CD4-positive, CD25-positive, alpha-beta regulatory T cell (primary cell): ENCODE data around the gene TMEM212. TPM values are rescaled to one million over a fixed set of nuclear protein-coding genes. Genes with fewer than 3 reads are reported as not detected.

Experiments
- ATAC-seq, 2 donors: fragments of 150-1000 bp; cut with Tn5 transposase; one replicate each; pipeline ENCODE4 v1.10.0; 2021; ENCODE audit warnings: low read depth in 2 of 2, moderate number of reproducible peaks in 2 of 2, moderate library complexity in 1 of 2
- DNase-seq, 3 donors: peaks; one replicate each; pipeline versions ENCODE4 v3.0.0 to v3.0.0-alpha.2; 2012 to 2022; ENCODE audit warnings: mixed read lengths in 1 of 3
- H3K27ac ChIP-seq: one replicate; pipeline ENCODE4 v1.7.0; 2013; ENCODE audit warnings: mild to moderate bottlenecking, low read length; ENCODE audit not compliant: insufficient read depth, poor library complexity, severe bottlenecking
- H3K27me3 ChIP-seq: one replicate; pipeline ENCODE4 v1.7.0; 2013; ENCODE audit warnings: low read length; ENCODE audit not compliant: control insufficient read depth, insufficient read depth
- H3K36me3 ChIP-seq: one replicate; pipeline ENCODE4 v1.7.0; 2013; ENCODE audit warnings: mild to moderate bottlenecking, low read length, moderate library complexity; ENCODE audit not compliant: control insufficient read depth, insufficient read depth
- H3K4me1 ChIP-seq: 2 replicates; pipeline ENCODE4 v1.7.0; 2013; ENCODE audit warnings: mild to moderate bottlenecking, low read length; ENCODE audit not compliant: insufficient read depth, control insufficient read depth, poor library complexity, severe bottlenecking
- H3K4me3 ChIP-seq: one replicate; pipeline ENCODE4 v1.7.0; 2013; ENCODE audit warnings: low read depth, mild to moderate bottlenecking, low read length, moderate library complexity
- H3K9me3 ChIP-seq, 2 experiments: 1 replicate in 1 of 2; 2 replicates in 1 of 2; pipeline ENCODE4 v1.7.0; 2013; ENCODE audit warnings: low read length in 2 of 2, mild to moderate bottlenecking in 1 of 2, moderate library complexity in 1 of 2; ENCODE audit not compliant: control insufficient read depth in 2 of 2
- H3K27ac Mint-ChIP-seq, 3 donors: one replicate each; pipeline ENCODE4 v1.8.0; 2020 to 2022; ENCODE audit warnings: mild to moderate bottlenecking in 3 of 3, mixed read lengths in 3 of 3, moderate library complexity in 2 of 3
- H3K27me3 Mint-ChIP-seq: one replicate; pipeline ENCODE4 v1.8.0; 2022; ENCODE audit warnings: mild to moderate bottlenecking, mixed read lengths
- H3K36me3 Mint-ChIP-seq: one replicate; pipeline ENCODE4 v1.8.0; 2020; ENCODE audit warnings: mixed read lengths
- H3K4me1 Mint-ChIP-seq, 4 donors: one replicate each; pipeline ENCODE4 v1.8.0; 2020 to 2022; ENCODE audit warnings: mixed read lengths in 4 of 4, mild to moderate bottlenecking in 1 of 4
- H3K4me3 Mint-ChIP-seq, 4 donors: one replicate each; pipeline ENCODE4 v1.8.0; 2020 to 2022; ENCODE audit warnings: mild to moderate bottlenecking in 4 of 4, mixed read lengths in 4 of 4, moderate library complexity in 3 of 4
- H3K9me3 Mint-ChIP-seq, 7 donors: one replicate each; pipeline ENCODE4 v1.8.0; 2020 to 2022; ENCODE audit warnings: mixed read lengths in 7 of 7, mild to moderate bottlenecking in 3 of 7, moderate library complexity in 2 of 7
- polyA plus RNA-seq, 4 donors: library from polyadenylated mRNA; unstranded; fragments of 300-500 nt; fragmentation: Illumina TruSeq; gene quantifications; one replicate each; pipeline ENCODE4 v1.2.3, GENCODE V29; 2021
- total RNA-seq: library from RNA; stranded (reverse); gene quantifications from one replicate; pipeline ENCODE4 v1.2.3, GENCODE V29; 2022

The TMEM212 gene
- total and polyA plus RNA-seq, 5 donors from 2014 or later = not detected

DNA sequence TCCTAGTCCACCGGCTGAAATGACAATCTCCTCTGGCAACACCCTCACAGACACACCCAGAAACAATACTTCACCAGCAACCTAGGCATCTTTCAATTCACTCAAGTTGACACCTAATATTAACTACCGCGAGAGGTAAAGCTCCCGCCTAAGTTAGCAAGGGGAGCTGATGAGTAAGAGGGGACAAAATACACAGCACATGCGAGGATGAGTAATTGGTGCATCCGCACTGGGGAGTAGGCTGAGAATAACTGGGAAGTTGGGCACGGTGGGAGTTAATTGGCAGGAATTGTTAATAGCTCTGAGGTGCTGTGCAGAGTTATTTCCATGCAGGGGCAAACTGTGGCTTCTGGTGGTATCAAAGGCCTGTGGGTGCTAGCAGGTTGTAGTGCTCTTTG, 18.3 kb upstream of the TMEM212 start:
- no peak overlapping the region for H3K4me3 Mint-ChIP-seq
- Histone ChIP-seq H3K9me3 (no peaks in the 10 kb centered on the region), H3K36me3 (no peaks in the 10 kb centered on the region), H3K4me1 (peaks cover 6% of the 10 kb centered on the region), H3K4me3 (no peak overlapping the region), H3K27me3 (no peaks in the 10 kb centered on the region), H3K27ac (no peak overlapping the region)
- peaks cover 0 to 2% (median 0%) of the 10 kb centered on the region in 7 donors for H3K9me3 Mint-ChIP-seq
- peaks cover 5% of the 10 kb centered on the region for H3K27me3 Mint-ChIP-seq
- H3K4me1 Mint-ChIP-seq = peaks cover 8 to 30% (median 18%) of the 10 kb centered on the region in 4 donors
- H3K27ac Mint-ChIP-seq = no peak overlapping the region
- no peak for ATAC-seq
- DNase-seq = no peak
- no peaks in the 10 kb centered on the region for H3K36me3 Mint-ChIP-seq

DNA sequence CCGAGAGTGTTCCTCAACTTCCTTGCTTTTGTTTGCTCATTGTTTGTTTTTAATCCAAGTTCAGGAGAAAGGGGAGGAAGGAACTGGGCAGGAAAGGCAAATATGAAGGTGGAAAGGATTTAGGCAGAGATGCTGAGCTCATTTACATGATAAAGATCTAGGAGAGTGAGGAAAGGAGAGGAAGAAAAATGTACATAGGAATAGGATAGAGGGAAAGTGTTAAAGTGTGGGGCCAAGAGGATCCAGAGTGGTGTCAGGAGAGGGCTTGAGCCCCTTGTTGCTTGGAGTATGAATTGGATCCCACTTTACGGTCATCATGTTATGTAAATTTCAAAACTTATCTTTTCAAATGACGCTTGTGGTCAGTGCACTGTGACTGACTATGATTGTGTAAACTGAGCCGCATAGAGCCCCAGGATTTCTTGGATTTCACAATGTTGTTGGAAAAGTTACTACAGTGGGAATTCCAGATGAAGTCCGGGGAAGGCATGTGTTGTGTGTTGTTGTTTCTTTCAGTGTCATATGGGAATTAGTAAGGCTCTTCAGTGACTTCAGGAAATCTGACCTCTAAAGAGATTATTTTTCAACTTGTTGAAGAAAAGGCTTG, 17.8 kb upstream of the TMEM212 start:
- Mint-ChIP-seq H3K27me3 (peaks cover 5% of the 10 kb centered on the region), H3K9me3 (peaks cover 0 to 2% (median 0%) of the 10 kb centered on the region in 7 donors), H3K27ac (no peak overlapping the region), H3K36me3 (no peaks in the 10 kb centered on the region), H3K4me3 (no peak overlapping the region), H3K4me1 (peaks cover 8 to 31% (median 18%) of the 10 kb centered on the region in 4 donors)
- Histone ChIP-seq H3K27me3 (no peaks in the 10 kb centered on the region), H3K9me3 (no peaks in the 10 kb centered on the region), H3K27ac (no peak overlapping the region), H3K4me1 (peaks cover 6% of the 10 kb centered on the region), H3K36me3 (no peaks in the 10 kb centered on the region), H3K4me3 (no peak overlapping the region)
- DNase-seq = no peak
- ATAC-seq = no peak

DNA sequence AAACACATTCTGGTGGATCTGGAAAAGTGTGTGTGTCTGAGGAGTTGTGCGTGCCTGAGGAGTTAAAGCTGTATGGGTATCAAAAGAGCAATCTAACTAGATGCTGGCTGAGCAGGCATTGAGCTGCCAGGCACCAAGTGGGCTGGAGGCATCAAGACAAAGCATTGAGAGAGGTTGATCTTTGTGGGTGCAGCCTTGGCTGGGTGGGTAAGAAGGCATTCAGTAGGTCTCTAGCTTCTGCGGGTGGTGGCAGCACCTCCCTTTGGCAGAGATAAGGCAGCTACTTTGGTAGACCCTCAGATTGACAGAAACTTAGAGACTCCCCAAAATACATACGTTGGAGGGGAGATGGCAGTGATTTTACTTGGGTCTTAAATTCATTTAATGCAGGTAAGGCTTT, 15.8 kb upstream of the TMEM212 start:
- H3K36me3 Mint-ChIP-seq = no peaks in the 10 kb centered on the region
- H3K9me3 Mint-ChIP-seq = peaks cover 0 to 2% (median 0%) of the 10 kb centered on the region in 7 donors
- peaks cover 6% of the 10 kb centered on the region for H3K4me1 ChIP-seq
- peak overlapping the region in 1 of 3 donors; percentile 44 for H3K27ac Mint-ChIP-seq
- H3K4me3 Mint-ChIP-seq = peak overlapping the region in 1 of 4 donors; percentile 16
- no peak for ATAC-seq
- no peak for DNase-seq
- H3K27me3 Mint-ChIP-seq = peaks cover 5% of the 10 kb centered on the region
- H3K4me3 ChIP-seq = no peak overlapping the region
- H3K27ac ChIP-seq = no peak overlapping the region
- no peaks in the 10 kb centered on the region for H3K36me3 ChIP-seq
- peaks cover 3% of the 10 kb centered on the region for H3K27me3 ChIP-seq
- no peaks in the 10 kb centered on the region for H3K9me3 ChIP-seq
- peaks cover 5 to 24% (median 11%) of the 10 kb centered on the region in 4 donors for H3K4me1 Mint-ChIP-seq

DNA sequence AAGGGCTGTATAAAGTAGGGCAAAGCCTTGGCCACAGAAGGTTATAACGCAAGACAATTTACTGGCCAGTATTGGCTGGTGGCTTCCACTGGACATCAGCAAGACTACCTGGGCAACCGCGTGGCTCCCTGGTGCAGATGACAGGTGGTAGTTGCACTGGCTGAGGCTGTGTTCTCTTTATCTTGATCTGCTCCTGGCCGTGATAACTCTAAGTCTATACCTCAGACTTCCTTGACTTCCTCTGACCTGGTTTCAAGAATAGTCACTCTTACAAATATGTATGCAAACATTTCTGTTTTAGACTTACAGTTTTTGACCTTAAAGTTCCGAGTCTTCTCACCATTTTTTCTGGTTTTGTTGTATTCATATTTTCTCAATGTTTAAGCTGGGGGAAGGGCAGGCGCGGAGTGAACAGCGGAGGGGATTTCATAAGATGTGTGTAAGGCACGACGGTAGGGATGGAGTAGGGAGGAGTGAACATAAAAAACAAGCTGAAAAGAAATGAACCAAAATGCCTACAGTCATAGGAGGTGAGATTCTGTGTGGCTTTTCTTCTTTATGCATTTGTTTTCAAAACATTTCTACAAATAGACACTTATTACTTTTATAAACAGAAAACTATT, 15.2 kb upstream of the TMEM212 start:
- peak in 1 of 3 donors; percentile 33 for DNase-seq
- peak in 1 of 2 donors; percentile 44 for ATAC-seq
- no peaks in the 10 kb centered on the region for H3K36me3 ChIP-seq
- Mint-ChIP-seq H3K27me3 (peaks cover 11% of the 10 kb centered on the region), H3K4me1 (peaks cover 5 to 24% (median 11%) of the 10 kb centered on the region in 4 donors), H3K4me3 (peak overlapping the region; percentile 16 to 72 (median 45)), H3K9me3 (peaks cover 0 to 2% (median 0%) of the 10 kb centered on the region in 7 donors), H3K36me3 (no peaks in the 10 kb centered on the region), H3K27ac (peak overlapping the region in 1 of 3 donors; percentile 49)
- no peak overlapping the region for H3K4me3 ChIP-seq
- H3K27ac ChIP-seq = no peak overlapping the region
- no peaks in the 10 kb centered on the region for H3K9me3 ChIP-seq
- H3K4me1 ChIP-seq = peaks cover 6% of the 10 kb centered on the region
- H3K27me3 ChIP-seq = peaks cover 3% of the 10 kb centered on the region

DNA sequence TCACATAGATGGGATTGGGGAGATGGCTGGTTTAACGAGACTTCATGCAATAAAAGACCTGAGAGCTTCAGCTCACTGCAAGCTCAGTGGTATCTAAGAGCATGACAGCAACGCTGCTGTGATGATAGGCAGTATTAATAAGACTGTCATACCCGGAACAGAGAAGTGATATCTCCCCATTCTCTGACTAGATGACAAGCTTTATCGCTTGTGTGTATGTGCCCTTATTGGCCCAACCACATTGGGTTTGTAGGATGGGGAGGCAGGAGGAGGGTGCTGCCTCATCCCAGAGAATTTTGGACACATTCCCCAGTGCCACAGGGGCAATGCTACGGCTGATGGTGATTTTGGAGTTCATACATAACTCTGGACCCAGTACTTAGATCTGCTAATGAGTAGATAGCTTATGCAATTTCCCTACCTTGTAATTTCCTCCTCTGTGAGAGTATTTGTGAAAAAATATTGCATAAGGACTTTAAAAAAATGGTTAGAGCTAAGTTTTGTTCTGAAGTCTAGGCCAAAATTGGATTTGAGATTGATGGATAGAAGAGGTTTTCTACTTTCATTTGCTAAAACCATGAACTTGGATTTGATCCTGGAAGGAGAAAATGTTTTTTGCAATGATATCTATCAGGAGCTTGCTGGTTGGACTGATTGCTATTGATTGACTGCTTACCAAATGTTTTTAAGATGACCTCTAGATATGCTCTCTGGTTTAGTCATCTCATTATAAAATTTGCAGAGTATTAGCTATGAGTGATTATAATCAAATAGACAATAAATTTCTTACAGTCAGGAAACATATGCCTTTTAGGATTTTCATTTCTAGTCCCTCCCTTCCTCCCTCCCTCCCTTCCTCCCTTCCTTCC, 14.0 kb upstream of the TMEM212 start:
- Mint-ChIP-seq H3K27ac (peak overlapping the region in 1 of 3 donors; percentile 29), H3K27me3 (peaks cover 11% of the 10 kb centered on the region), H3K4me1 (peaks cover 5 to 24% (median 11%) of the 10 kb centered on the region in 4 donors), H3K9me3 (peaks cover 0 to 2% (median 0%) of the 10 kb centered on the region in 7 donors), H3K4me3 (no peak overlapping the region), H3K36me3 (no peaks in the 10 kb centered on the region)
- Histone ChIP-seq H3K36me3 (no peaks in the 10 kb centered on the region), H3K27me3 (peaks cover 3% of the 10 kb centered on the region), H3K4me3 (no peak overlapping the region), H3K4me1 (peaks cover 6% of the 10 kb centered on the region), H3K9me3 (no peaks in the 10 kb centered on the region), H3K27ac (no peak overlapping the region)
- DNase-seq = no peak
- ATAC-seq = no peak

DNA sequence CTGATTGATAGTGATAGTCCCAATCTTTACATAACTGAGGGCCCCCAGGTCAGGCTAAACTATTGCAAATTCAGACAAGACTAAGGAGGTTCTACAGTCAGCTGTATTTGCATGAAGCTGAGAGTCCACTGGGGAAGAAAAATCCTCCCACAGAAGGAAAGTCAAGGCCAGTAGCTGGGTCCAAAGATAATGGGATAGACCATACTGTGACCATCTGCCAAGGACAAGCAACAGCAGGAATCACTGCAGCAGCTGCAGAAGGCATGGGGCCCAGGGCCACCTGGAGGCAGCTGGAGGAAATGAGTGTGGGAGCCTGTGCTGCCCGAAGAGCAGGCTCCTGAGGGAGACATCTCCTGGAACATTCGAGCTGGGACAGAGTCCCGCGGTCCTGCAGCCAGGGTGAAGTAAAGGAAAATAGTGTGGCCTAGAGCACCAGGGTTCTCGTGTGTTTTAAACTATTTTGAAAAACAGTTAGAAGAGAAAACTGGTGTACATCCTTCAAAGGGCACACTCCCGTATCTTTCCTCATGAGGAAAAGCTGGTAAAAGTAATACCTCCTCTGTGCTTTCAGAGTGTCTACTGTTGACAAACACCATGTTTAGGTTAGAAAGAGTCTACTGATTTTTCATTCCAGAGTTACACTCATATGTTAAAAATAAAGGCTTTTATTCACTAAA, 13.2 kb upstream of the TMEM212 start:
- H3K4me3 Mint-ChIP-seq = no peak overlapping the region
- Histone ChIP-seq H3K4me3 (no peak overlapping the region), H3K9me3 (no peaks in the 10 kb centered on the region), H3K36me3 (no peaks in the 10 kb centered on the region), H3K4me1 (peaks cover 6% of the 10 kb centered on the region), H3K27ac (no peak overlapping the region), H3K27me3 (peaks cover 3% of the 10 kb centered on the region)
- peaks cover 0 to 2% (median 0%) of the 10 kb centered on the region in 7 donors for H3K9me3 Mint-ChIP-seq
- DNase-seq (no peak), ATAC-seq (no peak)
- no peak overlapping the region for H3K27ac Mint-ChIP-seq
- H3K27me3 Mint-ChIP-seq = peaks cover 10% of the 10 kb centered on the region
- H3K4me1 Mint-ChIP-seq = peaks cover 5 to 24% (median 11%) of the 10 kb centered on the region in 4 donors
- H3K36me3 Mint-ChIP-seq = no peaks in the 10 kb centered on the region

DNA sequence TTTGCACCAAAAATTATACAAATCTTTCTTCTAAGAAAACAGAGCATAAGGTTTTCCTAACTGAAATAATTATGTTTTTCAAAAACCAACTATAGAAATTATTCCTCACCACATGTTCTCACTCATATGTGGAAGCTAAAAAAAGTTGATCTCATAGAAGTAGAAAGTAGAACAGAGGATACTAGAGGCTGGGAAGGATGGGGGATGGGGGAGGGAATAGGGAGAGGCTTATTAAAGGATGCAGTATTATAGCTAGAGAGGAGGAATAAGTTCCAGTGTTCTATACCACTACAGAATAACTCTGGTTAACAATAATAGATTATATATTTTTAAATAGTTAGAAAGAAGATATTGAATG, 12.7 kb upstream of the TMEM212 start:
- Mint-ChIP-seq H3K4me3 (no peak overlapping the region), H3K9me3 (no peaks in the 10 kb centered on the region), H3K27me3 (peaks cover 6% of the 10 kb centered on the region), H3K36me3 (no peaks in the 10 kb centered on the region), H3K27ac (no peak overlapping the region), H3K4me1 (peaks cover 5 to 24% (median 11%) of the 10 kb centered on the region in 4 donors)
- Histone ChIP-seq H3K27me3 (peaks cover 3% of the 10 kb centered on the region), H3K9me3 (no peaks in the 10 kb centered on the region), H3K4me1 (peaks cover 6% of the 10 kb centered on the region), H3K27ac (no peak overlapping the region), H3K36me3 (no peaks in the 10 kb centered on the region), H3K4me3 (no peak overlapping the region)
- ATAC-seq (no peak), DNase-seq (no peak)
